Measurements from ENCODE around the gene SRSF3.
"Not testable (repeated sequence)": the region's sequence is repeated elsewhere in the genome, so short reads cannot be mapped to it uniquely, and the experiment has no call there.

Gene SRSF3

GRCh38 chr6:36651659-36652379 is 57.7 kb downstream of the SRSF3 start:
- ChIA-PET CTCF (interaction anchor here (0.8 to 2.4 kb wide), 10 partner anchors 8 to 107 kb away, joined by 3 to 8 read pairs (median 5); no protein-coding TSS in a partner anchor), POLR2A (interaction anchor here (0.7 to 1.2 kb wide), 2 partner anchors 42 to 46 kb away, joined by 4 to 5 read pairs; no protein-coding TSS in a partner anchor)
- no peak for TF ChIP-seq CTCF (IDR thresholded peaks at IDR 0.05; ENCODE audit: control extremely low read depth, extremely low read depth, low read depth, missing control alignments)

GRCh38 chr6:36654469-36654868 is 60.3 kb downstream of the SRSF3 start:
- DNase-seq (ENCODE audit: extremely low spot score); POLR2A ChIA-PET: not testable (repeated sequence)
- CTCF ChIA-PET, result interaction anchor here (1.1 to 1.8 kb wide), 3 partner anchors 12 to 105 kb away, joined by 3 to 6 read pairs (median 3); no protein-coding TSS in a partner anchor

More at GRCh38 chr6:36651659-36652379, 57.7 kb downstream of the SRSF3 start:
- DNase-seq (ENCODE audit: extremely low spot score), result no peak

Measured in GM10248 (cell line).